Activated CD4-positive, alpha-beta T cell treated with anti-CD3 and anti-CD28 coated beads for 36 hours (primary cell): Measurements from ENCODE around the gene IL31RA. TPM values are rescaled to one million over a fixed set of nuclear protein-coding genes. Genes with fewer than 3 reads are reported as not detected.

ENCODE experiments used
- ATAC-seq: fragments of 200-7000 bp; cut with Tn5 transposase; one replicate; pipeline ENCODE4 v1.10.0; 2021; ENCODE audit warnings: mild to moderate bottlenecking, moderate library complexity
- CTCF ChIA-PET: fragments of 350-600 bp; sonication (Branson Sonifier 250); formaldehyde crosslinking; loops from one replicate; lab custom pipeline; 2021; ENCODE audit warnings: antibody characterized with exemption; lab: Charles Lee
- POLR2A ChIA-PET: fragments of 350-600 bp; sonication (Branson Sonifier 250); formaldehyde crosslinking; loops from one replicate; lab custom pipeline; 2021; ENCODE audit warnings: antibody characterized with exemption, inconsistent platforms; lab: Charles Lee
- DNase-seq: peaks from one replicate; pipeline ENCODE4 v3.0.0-alpha.2; 2020
- H3K27ac Mint-ChIP-seq: one replicate; pipeline ENCODE4 v1.8.0; 2021; ENCODE audit warnings: mixed read lengths
- H3K27me3 Mint-ChIP-seq: one replicate; pipeline ENCODE4 v1.8.0; 2021; ENCODE audit warnings: mixed read lengths
- H3K36me3 Mint-ChIP-seq: one replicate; pipeline ENCODE4 v1.8.0; 2021; ENCODE audit warnings: low read depth, mixed read lengths
- H3K4me1 Mint-ChIP-seq: one replicate; pipeline ENCODE4 v1.8.0; 2021; ENCODE audit warnings: mixed read lengths
- H3K4me3 Mint-ChIP-seq: one replicate; pipeline ENCODE4 v1.8.0; 2021; ENCODE audit warnings: mild to moderate bottlenecking, moderate library complexity, mixed read lengths
- H3K9me3 Mint-ChIP-seq: one replicate; pipeline ENCODE4 v1.8.0; 2021; ENCODE audit warnings: low read depth, mixed read lengths
- intact Hi-C, 2 experiments: fragments of 100-400 bp; cut with DNase I in 1 of 2; cut with micrococcal nuclease in 1 of 2; formaldehyde crosslinking; loops; one replicate each; pipeline versions ENCODE4 v1.14.2 to v1.15.1; 2022 to 2024; cut with DNase I, micrococcal nuclease
- total RNA-seq, 2 experiments: library from RNA; stranded (reverse); gene quantifications; one replicate each; pipeline ENCODE4 v1.2.3, GENCODE V29; 2021

Gene IL31RA
- total RNA-seq, 2 experiments from 2014 or later, result not detected

- Mint-ChIP-seq H3K36me3 (no peaks in the 10 kb centered on the region), H3K4me3 (no peak overlapping the region), H3K27ac (no peak overlapping the region), H3K4me1 (no peaks in the 10 kb centered on the region), H3K27me3 (no peaks in the 10 kb centered on the region), H3K9me3 (no peaks in the 10 kb centered on the region)
- intact Hi-C loops, result no loop called here
- ATAC-seq, result no peak
- ChIA-PET CTCF (interaction anchor here (0.5 kb wide), 1 partner anchor 531 kb away, joined by 4 read pairs; no protein-coding TSS in a partner anchor), POLR2A (no interaction called here)
- no peak for DNase-seq
These were observed 15.0 kb upstream of the IL31RA start for GRCh38 chr5:55836191-55836590.

- H3K36me3 Mint-ChIP-seq, result no peaks in the 10 kb centered on the region
- ATAC-seq (no peak), DNase-seq (no peak)
- H3K27me3 Mint-ChIP-seq, result no peaks in the 10 kb centered on the region
- intact Hi-C loops, result no loop called here
- ChIA-PET CTCF (interaction anchor here (1.2 kb wide), 1 partner anchor 9 kb away, joined by 6 read pairs; the partner anchor contains the start of gene IL31RA), POLR2A (no interaction called here)
- no peak overlapping the region for H3K27ac Mint-ChIP-seq
- no peaks in the 10 kb centered on the region for H3K4me1 Mint-ChIP-seq
- H3K4me3 Mint-ChIP-seq, result no peak overlapping the region
- peaks cover 3% of the 10 kb centered on the region for H3K9me3 Mint-ChIP-seq
These were observed 9.2 kb upstream of the IL31RA start for GRCh38 chr5:55841976-55842375.

- Mint-ChIP-seq H3K9me3 (peaks cover 3% of the 10 kb centered on the region), H3K36me3 (peaks cover 1% of the 10 kb centered on the region), H3K27me3 (peaks cover 6% of the 10 kb centered on the region), H3K27ac (no peak overlapping the region), H3K4me1 (peaks cover 13% of the 10 kb centered on the region), H3K4me3 (no peak overlapping the region)
- ChIA-PET POLR2A (no interaction called here), CTCF (no interaction called here)
- ATAC-seq (no peak), DNase-seq (no peak)
- intact Hi-C loops, result no loop called here
These were observed 3.3 kb upstream of the IL31RA start for GRCh38 chr5:55847837-55848236.

- no peak for DNase-seq
- intact Hi-C loops, result no loop called here
- H3K4me1 Mint-ChIP-seq, result peaks cover 20% of the 10 kb centered on the region
- CTCF ChIA-PET, result no interaction called here
- H3K27me3 Mint-ChIP-seq, result peaks cover 8% of the 10 kb centered on the region
- no peak for ATAC-seq
- H3K27ac Mint-ChIP-seq, result no peak overlapping the region
- POLR2A ChIA-PET, result no interaction called here
- H3K36me3 Mint-ChIP-seq, result peaks cover 1% of the 10 kb centered on the region
- H3K4me3 Mint-ChIP-seq, result no peak overlapping the region
- H3K9me3 Mint-ChIP-seq, result no peaks in the 10 kb centered on the region
These were observed 2.4 kb upstream of the IL31RA start for GRCh38 chr5:55848783-55849182.

- ChIA-PET POLR2A (interaction anchor here (0.9 kb wide), 1 partner anchor 17 kb away, joined by 3 read pairs; no protein-coding TSS in a partner anchor), CTCF (interaction anchor here (1.0 kb wide), 1 partner anchor 9 kb away, joined by 6 read pairs; no protein-coding TSS in a partner anchor)
- Mint-ChIP-seq H3K36me3 (peaks cover 1% of the 10 kb centered on the region), H3K4me1 (peaks cover 35% of the 10 kb centered on the region), H3K27ac (no peak overlapping the region), H3K4me3 (no peak overlapping the region), H3K9me3 (no peaks in the 10 kb centered on the region), H3K27me3 (peaks cover 8% of the 10 kb centered on the region)
- ATAC-seq (no peak), DNase-seq (no peak)
- intact Hi-C loops, result loop anchor here in 1 of 2 experiments (1.0 kb wide), 1 partner anchor 17 kb away; no protein-coding TSS in a partner anchor
These were observed 470 bp downstream of the IL31RA start for GRCh38 chr5:55851675-55851979.

- H3K4me3 Mint-ChIP-seq, result no peak overlapping the region
- DNase-seq, result no peak
- intact Hi-C loops, result no loop called here
- peaks cover 44% of the 10 kb centered on the region for H3K4me1 Mint-ChIP-seq
- H3K27ac Mint-ChIP-seq, result no peak overlapping the region
- ChIA-PET POLR2A (no interaction called here), CTCF (interaction anchor here (0.6 to 1.5 kb wide), 4 partner anchors 17 to 273 kb away, joined by 3 to 4 read pairs (median 3); no protein-coding TSS in a partner anchor)
- no peaks in the 10 kb centered on the region for H3K9me3 Mint-ChIP-seq
- no peak for ATAC-seq
- H3K36me3 Mint-ChIP-seq, result peaks cover 1% of the 10 kb centered on the region
- H3K27me3 Mint-ChIP-seq, result peaks cover 8% of the 10 kb centered on the region
These were observed 1.3 kb downstream of the IL31RA start for GRCh38 chr5:55852503-55852902.

GRCh38 chr5:55853041-55853670, 2.0 kb downstream of the IL31RA start:
- Mint-ChIP-seq H3K4me1 (peaks cover 46% of the 10 kb centered on the region), H3K9me3 (no peaks in the 10 kb centered on the region), H3K36me3 (peaks cover 1% of the 10 kb centered on the region), H3K27ac (no peak overlapping the region), H3K27me3 (peaks cover 8% of the 10 kb centered on the region), H3K4me3 (no peak overlapping the region)
- DNase-seq, result no peak
- ChIA-PET POLR2A (interaction anchor here (0.8 kb wide), 1 partner anchor 17 kb away, joined by 4 read pairs; no protein-coding TSS in a partner anchor), CTCF (interaction anchor here (0.6 to 1.5 kb wide), 5 partner anchors 17 to 274 kb away, joined by 3 to 4 read pairs (median 3); no protein-coding TSS in a partner anchor)
- intact Hi-C loops, result no loop called here
- ATAC-seq, result no peak

- peaks cover 8% of the 10 kb centered on the region for H3K27me3 Mint-ChIP-seq
- no peak overlapping the region for H3K27ac Mint-ChIP-seq
- DNase-seq, result no peak
- intact Hi-C loops, result no loop called here
- H3K9me3 Mint-ChIP-seq, result no peaks in the 10 kb centered on the region
- ChIA-PET CTCF (interaction anchor here (0.6 kb wide), 1 partner anchor 26 kb away, joined by 3 read pairs; no protein-coding TSS in a partner anchor), POLR2A (interaction anchor here (0.8 kb wide), 1 partner anchor 16 kb away, joined by 4 read pairs; no protein-coding TSS in a partner anchor)
- no peak for ATAC-seq
- peaks cover 46% of the 10 kb centered on the region for H3K4me1 Mint-ChIP-seq
- H3K4me3 Mint-ChIP-seq, result no peak overlapping the region
- H3K36me3 Mint-ChIP-seq, result peaks cover 1% of the 10 kb centered on the region
These were observed 2.7 kb downstream of the IL31RA start for GRCh38 chr5:55853818-55854217.

GRCh38 chr5:55855509-55855908, 4.4 kb downstream of the IL31RA start:
- Mint-ChIP-seq H3K36me3 (no peaks in the 10 kb centered on the region), H3K9me3 (no peaks in the 10 kb centered on the region), H3K27ac (peak overlapping the region; percentile 70), H3K4me1 (peaks cover 44% of the 10 kb centered on the region), H3K4me3 (no peak overlapping the region), H3K27me3 (peaks cover 2% of the 10 kb centered on the region)
- peak; percentile 38 for DNase-seq
- peak; percentile 53 for ATAC-seq
- ChIA-PET POLR2A (no interaction called here), CTCF (interaction anchor here (0.6 to 1.1 kb wide), 4 partner anchors 13 to 1653 kb away, joined by 3 to 4 read pairs (median 3); no protein-coding TSS in a partner anchor)
- intact Hi-C loops, result no loop called here

- intact Hi-C loops, result loop anchor here in 1 of 2 experiments (1.0 kb wide), 1 partner anchor 12 kb away; no protein-coding TSS in a partner anchor
- H3K9me3 Mint-ChIP-seq, result no peaks in the 10 kb centered on the region
- peak overlapping the region; percentile 70 for H3K27ac Mint-ChIP-seq
- peaks cover 35% of the 10 kb centered on the region for H3K4me1 Mint-ChIP-seq
- H3K36me3 Mint-ChIP-seq, result no peaks in the 10 kb centered on the region
- POLR2A ChIA-PET, result no interaction called here
- CTCF ChIA-PET, result interaction anchor here (0.6 to 1.1 kb wide), 3 partner anchors 12 to 908 kb away, joined by 3 read pairs; no protein-coding TSS in a partner anchor
- ATAC-seq (peak; percentile 80), DNase-seq (peak; percentile 38)
- H3K27me3 Mint-ChIP-seq, result peaks cover 2% of the 10 kb centered on the region
- H3K4me3 Mint-ChIP-seq, result no peak overlapping the region
These were observed 5.5 kb downstream of the IL31RA start for GRCh38 chr5:55856516-55857246.

GRCh38 chr5:55857247-55857640, 6.1 kb downstream of the IL31RA start:
- H3K4me1 Mint-ChIP-seq, result peaks cover 33% of the 10 kb centered on the region
- DNase-seq (no peak), ATAC-seq (no peak)
- intact Hi-C loops, result no loop called here
- peak overlapping the region; percentile 68 for H3K27ac Mint-ChIP-seq
- no peak overlapping the region for H3K4me3 Mint-ChIP-seq
- H3K36me3 Mint-ChIP-seq, result no peaks in the 10 kb centered on the region
- CTCF ChIA-PET, result interaction anchor here (0.6 to 0.8 kb wide), 2 partner anchors 221 to 908 kb away, joined by 3 read pairs; no protein-coding TSS in a partner anchor
- POLR2A ChIA-PET, result no interaction called here
- peaks cover 2% of the 10 kb centered on the region for H3K27me3 Mint-ChIP-seq
- no peaks in the 10 kb centered on the region for H3K9me3 Mint-ChIP-seq
